ENCODE measurements around the gene AANAT.

The AANAT gene

GRCh38 chr17:76442341-76443338, 24.8 kb upstream of the AANAT start:
- H3K4me3 ChIP-seq (ENCODE audit: low read depth, low read length) = no peak overlapping the region
- TF ChIP-seq, protein P1, sequence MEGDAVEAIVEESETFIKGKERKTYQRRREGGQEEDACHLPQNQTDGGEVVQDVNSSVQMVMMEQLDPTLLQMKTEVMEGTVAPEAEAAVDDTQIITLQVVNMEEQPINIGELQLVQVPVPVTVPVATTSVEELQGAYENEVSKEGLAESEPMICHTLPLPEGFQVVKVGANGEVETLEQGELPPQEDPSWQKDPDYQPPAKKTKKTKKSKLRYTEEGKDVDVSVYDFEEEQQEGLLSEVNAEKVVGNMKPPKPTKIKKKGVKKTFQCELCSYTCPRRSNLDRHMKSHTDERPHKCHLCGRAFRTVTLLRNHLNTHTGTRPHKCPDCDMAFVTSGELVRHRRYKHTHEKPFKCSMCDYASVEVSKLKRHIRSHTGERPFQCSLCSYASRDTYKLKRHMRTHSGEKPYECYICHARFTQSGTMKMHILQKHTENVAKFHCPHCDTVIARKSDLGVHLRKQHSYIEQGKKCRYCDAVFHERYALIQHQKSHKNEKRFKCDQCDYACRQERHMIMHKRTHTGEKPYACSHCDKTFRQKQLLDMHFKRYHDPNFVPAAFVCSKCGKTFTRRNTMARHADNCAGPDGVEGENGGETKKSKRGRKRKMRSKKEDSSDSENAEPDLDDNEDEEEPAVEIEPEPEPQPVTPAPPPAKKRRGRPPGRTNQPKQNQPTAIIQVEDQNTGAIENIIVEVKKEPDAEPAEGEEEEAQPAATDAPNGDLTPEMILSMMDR (IDR thresholded peaks at IDR 0.05; ENCODE audit: borderline replicate concordance, insufficient read depth, low read depth, low read length) = no peak

- peak overlapping the region; percentile 6 for H3K4me3 ChIP-seq (ENCODE audit: low read depth, low read length)
- TF ChIP-seq, protein P1 (IDR thresholded peaks at IDR 0.05; ENCODE audit: borderline replicate concordance, insufficient read depth, low read depth, low read length) = no peak
Observed at GRCh38 chr17:76444518-76445311, 22.7 kb upstream of the AANAT start.

DNA sequence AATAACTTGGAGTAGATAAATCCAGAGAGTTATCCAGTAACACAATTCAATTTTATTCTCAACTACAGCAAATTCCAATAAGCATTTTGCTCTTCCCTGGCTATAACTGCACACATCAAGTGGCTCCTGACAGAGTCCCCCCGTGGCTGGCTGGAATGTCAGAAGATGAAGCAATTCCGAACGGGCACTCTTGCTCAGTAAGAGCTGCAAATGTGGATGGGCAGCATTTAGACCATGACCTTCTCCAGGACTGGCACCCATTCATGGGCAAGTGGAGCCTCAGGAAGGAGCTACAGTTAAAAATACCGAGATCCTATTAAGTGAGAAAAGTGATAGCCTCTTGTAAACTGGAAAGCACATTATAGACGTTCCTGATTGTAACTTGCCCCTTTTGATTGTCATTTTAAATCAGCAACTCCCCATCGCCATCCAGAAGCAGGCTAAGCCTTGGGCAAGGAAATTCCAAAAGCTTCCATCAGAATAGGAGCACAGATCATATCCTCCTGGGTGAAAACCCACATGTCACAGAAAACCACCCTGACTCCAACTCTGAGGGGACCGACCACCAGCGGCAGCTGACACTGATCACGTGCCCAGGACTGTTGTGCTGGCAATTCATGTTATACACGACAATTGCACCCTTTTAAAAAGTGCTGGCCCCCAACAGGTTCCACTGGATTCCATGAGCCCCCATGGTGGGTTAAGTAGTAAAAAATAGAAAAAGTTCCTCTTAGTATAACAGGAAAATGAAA, 21.5 kb upstream of the AANAT start:
- TF ChIP-seq, protein P1 (IDR thresholded peaks at IDR 0.05; ENCODE audit: borderline replicate concordance, insufficient read depth, low read depth, low read length) = no peak
- H3K4me3 ChIP-seq (ENCODE audit: low read depth, low read length) = no peak overlapping the region

DNA sequence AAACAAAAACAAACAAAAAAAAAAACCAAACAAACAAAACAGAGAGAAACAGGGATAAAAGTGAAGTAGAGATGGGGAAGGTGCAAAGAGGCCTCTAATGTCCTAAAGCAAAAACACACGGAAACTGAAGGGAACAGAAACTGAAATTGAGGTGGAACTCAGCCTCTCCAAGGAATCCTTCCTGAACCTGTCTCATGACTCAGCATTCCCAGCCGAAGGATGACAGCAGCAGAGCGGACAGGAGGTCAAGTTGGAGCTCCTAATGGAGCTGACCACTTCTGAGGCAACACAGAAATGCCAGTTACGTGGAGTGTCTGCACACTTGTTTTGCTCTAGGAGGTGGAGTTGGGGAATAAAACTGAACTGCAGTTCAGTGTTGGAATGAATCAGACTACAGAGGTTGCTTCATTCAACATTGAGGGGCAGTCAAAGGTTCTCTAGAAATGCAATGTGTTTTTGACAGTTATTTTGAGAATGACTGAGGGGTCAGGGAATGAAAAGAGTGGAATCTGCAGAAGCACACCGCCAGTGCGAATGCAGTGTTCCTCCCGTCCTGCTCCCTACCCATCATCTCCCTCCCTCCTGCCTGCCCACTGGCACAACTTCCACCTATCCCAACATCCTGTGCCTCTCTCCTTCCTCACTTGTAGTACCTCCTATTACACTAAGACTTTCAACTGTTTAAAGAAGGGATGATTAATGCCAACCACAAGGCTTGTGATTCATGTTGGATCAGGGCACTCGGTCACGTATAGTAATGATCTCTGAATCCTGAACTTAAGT, 20.8 kb upstream of the AANAT start:
- TF ChIP-seq, protein P1 (IDR thresholded peaks at IDR 0.05; ENCODE audit: borderline replicate concordance, insufficient read depth, low read depth, low read length) = no peak
- H3K4me3 ChIP-seq (ENCODE audit: low read depth, low read length) = no peak overlapping the region

- TF ChIP-seq, protein P1 (IDR thresholded peaks at IDR 0.05; ENCODE audit: borderline replicate concordance, insufficient read depth, low read depth, low read length) = no peak
- no peak overlapping the region for H3K4me3 ChIP-seq (ENCODE audit: low read depth, low read length)
Observed at GRCh38 chr17:76447931-76448652, 19.3 kb upstream of the AANAT start.
